NCI-H446 treated with DMSO at 0.1 percent for 48 hours (cell line): ENCODE data around the gene PPP4R2.
"Not testable (repeated sequence)": the region's sequence is repeated elsewhere in the genome, so short reads cannot be mapped to it uniquely, and the experiment has no call there.

Experiments used
- DNase-seq: peaks from one replicate; lab custom pipeline; 2025; lab: John Stamatoyannopoulos, UW

Gene PPP4R2

DNA sequence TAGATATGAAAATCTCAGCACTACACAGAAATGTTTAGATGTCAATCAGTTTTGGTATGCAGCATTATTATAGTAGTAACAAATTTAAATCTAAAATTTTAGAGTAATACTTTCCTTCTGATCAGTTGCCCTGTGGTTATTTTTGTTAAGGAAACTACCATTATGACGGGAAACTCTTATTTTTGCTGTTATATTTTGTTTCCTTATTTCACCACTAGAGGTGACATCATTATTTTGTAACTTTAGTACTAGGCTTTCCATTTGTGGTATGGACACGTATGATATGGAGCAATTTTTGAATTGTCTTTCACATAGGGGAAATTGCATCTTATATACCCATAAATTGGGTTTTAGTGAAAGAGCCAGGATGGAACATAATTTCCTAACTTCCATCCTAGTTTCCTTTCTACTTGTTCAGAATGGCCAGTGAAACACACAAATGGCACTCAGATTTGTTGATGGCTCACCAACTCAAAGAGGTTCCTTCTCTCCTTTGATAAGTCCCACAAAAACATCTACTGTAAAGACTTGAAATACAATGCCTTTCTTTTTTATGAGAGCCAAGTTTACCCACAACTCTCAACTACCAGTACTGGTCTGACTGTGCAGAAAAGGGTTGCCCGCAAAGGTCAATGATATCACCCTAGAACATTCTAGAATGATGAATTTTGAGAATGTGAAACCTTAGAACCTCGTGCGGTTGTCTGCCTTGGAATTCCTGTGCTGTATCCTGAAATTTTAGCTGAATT is 19.4 kb upstream of the PPP4R2 start:
- DNase-seq, result no peak

DNA sequence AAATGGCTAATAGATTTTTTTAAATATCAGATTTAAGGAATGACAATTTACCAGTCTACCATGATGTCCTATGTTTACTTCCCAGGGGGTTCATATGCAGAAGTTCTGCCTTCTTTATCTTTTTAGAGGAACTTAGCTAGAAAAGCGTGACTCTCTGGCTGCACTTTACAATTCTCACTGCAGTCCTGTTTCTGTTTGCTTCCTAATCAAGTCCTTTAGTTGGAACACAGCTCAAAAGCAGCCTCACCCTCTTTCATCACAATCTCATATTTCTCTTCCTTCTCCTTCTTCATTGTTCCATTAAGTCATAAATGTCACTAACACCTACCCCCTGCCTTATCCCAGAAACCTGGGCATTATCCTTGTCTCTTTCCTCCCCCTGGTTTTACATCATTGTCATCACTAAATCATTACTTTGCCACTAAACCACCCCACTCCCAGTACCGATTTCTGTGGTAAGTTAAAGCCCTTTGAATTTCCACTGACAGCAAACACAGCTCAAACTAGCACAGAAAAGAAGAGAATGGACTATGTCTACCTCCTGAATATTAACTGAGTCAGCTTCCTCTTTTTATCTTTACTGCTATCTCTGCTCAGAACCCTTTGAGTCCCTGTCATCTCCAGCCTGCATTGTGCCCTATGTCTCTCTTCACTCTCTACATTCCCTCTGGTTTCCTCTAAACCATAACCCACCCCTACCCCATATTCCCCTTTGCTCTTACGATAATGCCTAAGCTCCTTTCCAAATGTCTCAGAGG is 13.8 kb upstream of the PPP4R2 start:
- DNase-seq, result no peak

DNA sequence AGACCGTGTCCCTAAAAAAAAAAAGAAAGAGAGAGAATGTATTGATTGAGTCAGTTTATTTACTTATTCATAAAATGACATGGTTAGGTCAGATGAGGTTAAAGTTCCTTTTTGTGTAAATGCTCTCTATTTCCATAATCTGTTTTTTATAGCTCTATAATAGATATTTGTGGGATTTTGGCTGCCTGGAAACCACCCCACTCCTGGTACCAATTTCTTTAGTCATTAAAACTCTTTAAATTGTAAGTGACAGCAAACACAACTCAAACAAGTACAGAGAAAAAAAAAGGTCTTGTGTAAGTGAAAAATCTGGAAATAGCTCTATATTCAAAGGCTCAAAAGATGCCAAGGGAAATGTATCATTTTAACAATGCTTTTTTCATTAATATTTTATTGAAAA is 11.0 kb upstream of the PPP4R2 start:
- DNase-seq, result no peak

GRCh38 chr3:72990701-72991395 is 5.8 kb upstream of the PPP4R2 start:
- DNase-seq, result no peak

DNA sequence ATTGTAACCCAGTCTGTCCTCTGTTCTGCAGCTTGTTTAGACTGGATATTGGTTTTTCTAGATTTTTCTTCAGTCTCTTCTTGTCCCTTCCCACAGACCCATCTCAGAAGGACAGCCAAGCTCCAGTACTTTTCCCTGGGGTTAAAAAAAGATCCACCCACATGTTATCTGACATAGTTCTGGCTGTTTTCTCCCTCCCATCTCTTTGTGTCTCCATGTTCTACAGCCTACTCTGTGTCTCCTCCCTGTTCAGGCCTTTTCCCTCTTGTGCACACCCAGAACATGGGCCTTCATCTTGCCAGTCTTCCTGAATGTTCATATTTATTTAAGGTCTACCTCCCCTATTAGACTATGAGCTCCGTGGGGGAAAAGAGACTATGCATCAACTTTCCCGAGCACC is 5.1 kb upstream of the PPP4R2 start:
- DNase-seq, result no peak

- no peak for DNase-seq
Measured at GRCh38 chr3:72993391-72993790, 3.2 kb upstream of the PPP4R2 start.

GRCh38 chr3:72995337-72995736 is 1.3 kb upstream of the PPP4R2 start:
- DNase-seq, result no peak

- no peak for DNase-seq
Measured at GRCh38 chr3:72996121-72996472, 514 bp upstream of the PPP4R2 start.

GRCh38 chr3:72997421-72997961 is 880 bp downstream of the PPP4R2 start:
- DNase-seq, result peak; percentile 4

GRCh38 chr3:72998466-72998865 is 1.9 kb downstream of the PPP4R2 start:
- no peak for DNase-seq

- DNase-seq, result no peak
Measured at GRCh38 chr3:72999951-73000350, 3.3 kb downstream of the PPP4R2 start.

GRCh38 chr3:73003050-73003449 is 6.4 kb downstream of the PPP4R2 start:
- DNase-seq, result not testable (repeated sequence)

GRCh38 chr3:73004316-73004715 is 7.7 kb downstream of the PPP4R2 start:
- no peak for DNase-seq

- no peak for DNase-seq
Measured at GRCh38 chr3:73007992-73008712, 11.5 kb downstream of the PPP4R2 start.

DNA sequence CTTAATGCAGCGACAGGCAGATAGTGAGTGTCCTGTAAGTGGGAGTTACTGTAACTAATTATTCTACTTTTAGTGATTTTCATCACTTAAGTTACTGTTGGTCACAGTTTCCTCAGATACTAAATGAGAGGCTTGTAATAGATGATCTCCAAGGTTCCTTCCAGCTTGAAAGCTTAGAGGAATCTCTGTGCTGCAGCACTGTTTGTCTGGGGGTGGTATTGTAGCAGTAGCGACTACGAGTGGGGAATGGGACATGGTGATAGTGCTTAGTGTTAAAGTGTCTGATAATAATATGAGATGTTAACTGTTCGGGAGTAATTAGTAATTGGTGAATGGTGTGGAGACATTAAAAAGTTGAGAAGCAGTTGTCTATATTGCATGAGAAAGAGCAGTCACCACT is 12.4 kb downstream of the PPP4R2 start:
- no peak for DNase-seq

GRCh38 chr3:73009750-73010149 is 13.1 kb downstream of the PPP4R2 start:
- no peak for DNase-seq

GRCh38 chr3:73010158-73010557 is 13.5 kb downstream of the PPP4R2 start:
- no peak for DNase-seq

DNA sequence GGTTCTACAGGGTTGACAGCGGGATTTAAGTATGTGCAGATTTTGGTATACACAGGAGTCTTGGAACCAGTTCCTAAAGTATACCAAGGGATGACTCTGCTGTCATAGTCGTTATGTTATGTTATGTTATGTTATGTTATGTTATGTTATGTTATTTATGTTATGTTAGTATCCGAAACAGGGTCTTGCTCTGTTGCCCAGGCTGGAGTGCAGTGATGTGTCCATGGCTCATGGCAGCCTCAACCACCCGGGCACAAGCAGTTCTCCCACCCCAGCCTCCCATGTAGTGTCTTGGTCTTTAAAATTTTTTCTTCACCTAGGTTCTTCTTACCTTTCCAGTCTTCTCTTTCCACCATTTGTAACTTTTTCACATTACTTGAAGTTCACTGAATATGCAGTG is 21.7 kb downstream of the PPP4R2 start:
- no peak for DNase-seq

- DNase-seq, result no peak
Measured at GRCh38 chr3:73018790-73019441, 22.3 kb downstream of the PPP4R2 start.

GRCh38 chr3:73021301-73021835 is 24.8 kb downstream of the PPP4R2 start:
- DNase-seq, result no peak

DNA sequence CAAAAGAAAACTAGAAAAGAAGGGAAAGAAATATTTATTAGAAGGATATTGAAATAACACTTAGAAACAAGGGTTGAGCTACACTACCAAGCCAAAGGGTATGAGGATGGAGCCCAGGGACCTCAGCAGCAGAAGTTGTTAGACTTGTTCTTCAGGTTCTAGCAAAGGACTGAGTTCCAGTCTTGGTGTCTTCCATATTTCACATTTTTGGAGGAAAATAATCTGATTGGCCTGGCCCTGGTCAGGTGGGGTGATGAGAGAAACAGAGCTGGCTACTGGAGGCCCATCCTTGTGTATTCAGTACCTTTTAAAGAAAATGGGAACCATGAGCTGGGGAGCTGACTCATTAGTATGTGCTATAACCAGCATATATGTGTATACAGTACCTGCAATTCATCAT is 28.2 kb downstream of the PPP4R2 start:
- no peak for DNase-seq
